ENCODE results near the gene SYNGR1.

- TF ChIP-seq CTCF (IDR thresholded peaks at IDR 0.05) (no peak), EZH2phosphoT487 (IDR thresholded peaks at IDR 0.05) (no peak)
Measured at GRCh38 chr22:39355080-39355479, 5.3 kb downstream of the SYNGR1 start.
